ENCODE measurements around the gene APOBEC3F. TPM values are rescaled to one million over a fixed set of nuclear protein-coding genes. Genes with fewer than 3 reads are reported as not detected.

Gene APOBEC3F
- total and polyA plus RNA-seq, 2 donors (not counting 1 experiment from before 2014, with no cell fraction given), result 23.3 to 76.8 TPM

- Histone ChIP-seq H3K9ac (ENCODE audit: low read length) (no peak overlapping the region), H3K27ac (ENCODE audit: low read length in 2 of 2) (peak overlapping the region; percentile 63 to 72), H3K79me2 (ENCODE audit: control insufficient read depth, insufficient read depth, low read length) (peaks cover 65% of the 10 kb centered on the region), H4K20me1 (ENCODE audit: control insufficient read depth, insufficient read depth, low read length, poor library complexity, severe bottlenecking) (peaks cover 11% of the 10 kb centered on the region), H3K27me3 (replicated peaks in 1 of 4; ENCODE audit: control extremely low read depth in 1 of 4, control insufficient read depth in 3 of 4, insufficient read depth in 4 of 4, low read length in 3 of 4) (no peaks in the 10 kb centered on the region), H3K4me3 (ENCODE audit: control extremely low read depth in 1 of 5, extremely low read depth in 1 of 5, insufficient read depth in 1 of 5, low read depth in 2 of 5, low read length in 4 of 5) (no peak overlapping the region), H2AFZ (ENCODE audit: insufficient read depth, low read depth, low read length, poor library complexity, severe bottlenecking) (no peak overlapping the region), H3K4me2 (replicated peaks; ENCODE audit: low read depth, low read length, poor library complexity, severe bottlenecking) (peak overlapping the region; percentile 47), H3K4me1 (ENCODE audit: control insufficient read depth in 2 of 2, insufficient read depth in 2 of 2, low read length in 2 of 2) (peaks cover 31 to 52% of the 10 kb centered on the region in 2 donors), H3K9me3 (ENCODE audit: control extremely low read depth in 1 of 3, control insufficient read depth in 2 of 3, insufficient read depth in 1 of 3, low read length in 2 of 3) (no peaks in the 10 kb centered on the region), H3K36me3 (replicated peaks in 1 of 2; ENCODE audit: control extremely low read depth in 1 of 2, control insufficient read depth in 1 of 2, extremely low read depth in 1 of 2, insufficient read depth in 2 of 2, low read length in 1 of 2) (peaks cover 1 to 46% of the 10 kb centered on the region in 2 experiments)
- ATAC-seq (ENCODE audit: low read depth) (peak; percentile 14), DNase-seq (peak; percentile 72)
- 35% methylated on average over 8 of the region's 9 CpGs for WGBS (ENCODE audit: insufficient coverage)
- H3K27ac Mint-ChIP-seq, result peak overlapping the region; percentile 88
- ChIA-PET CTCF (interaction anchor here (1.4 to 2.4 kb wide), 4 partner anchors 9 to 74 kb away, joined by 4 to 7 read pairs (median 6); no protein-coding TSS in a partner anchor), POLR2A (interaction anchor here (0.6 to 1.3 kb wide), 5 partner anchors 16 to 1335 kb away, joined by 3 to 5 read pairs (median 4); no protein-coding TSS in a partner anchor)
- H3K4me3 Mint-ChIP-seq, result peak overlapping the region; percentile 68
- H3K27me3 Mint-ChIP-seq, result no peaks in the 10 kb centered on the region
- peaks cover 48% of the 10 kb centered on the region for H3K4me1 Mint-ChIP-seq
- TF ChIP-seq EZH2 (IDR thresholded peaks at IDR 0.05; ENCODE audit: borderline replicate concordance, insufficient read depth, low read depth, low read length, poor library complexity, severe bottlenecking) (no peak), CTCF (IDR thresholded peaks at IDR 0.05) (no peak)
- intact Hi-C loops (cut with micrococcal nuclease), result no loop called here
- H3K9me3 Mint-ChIP-seq (ENCODE audit: insufficient read depth), result no peaks in the 10 kb centered on the region
These were observed 39.5 kb downstream of the APOBEC3F start for GRCh38 chr22:39080052-39080762.

DNA sequence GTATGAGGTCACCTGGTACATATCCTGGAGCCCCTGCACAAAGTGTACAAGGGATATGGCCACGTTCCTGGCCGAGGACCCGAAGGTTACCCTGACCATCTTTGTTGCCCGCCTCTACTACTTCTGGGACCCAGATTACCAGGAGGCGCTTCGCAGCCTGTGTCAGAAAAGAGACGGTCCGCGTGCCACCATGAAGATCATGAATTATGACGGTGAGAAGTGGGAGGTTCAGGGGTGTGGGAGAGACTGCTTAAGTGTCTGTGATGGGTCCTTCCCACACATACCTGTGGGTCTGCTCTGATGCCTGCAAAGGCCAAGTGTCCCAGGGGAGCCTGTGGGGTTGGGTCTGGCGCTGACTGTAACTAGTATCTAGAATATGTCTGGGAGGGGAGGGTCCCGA is 40.4 kb downstream of the APOBEC3F start:
- ATAC-seq (ENCODE audit: low read depth), result no peak
- DNase-seq, result no peak
- Mint-ChIP-seq H3K9me3 (ENCODE audit: insufficient read depth) (no peaks in the 10 kb centered on the region), H3K4me1 (peaks cover 42% of the 10 kb centered on the region), H3K27me3 (no peaks in the 10 kb centered on the region), H3K4me3 (peak overlapping the region; percentile 4), H3K27ac (peak overlapping the region; percentile 71)
- WGBS (ENCODE audit: insufficient coverage), result 83% methylated on average over 9 of the region's 12 CpGs
- Histone ChIP-seq H3K27me3 (replicated peaks in 1 of 4; ENCODE audit: control extremely low read depth in 1 of 4, control insufficient read depth in 3 of 4, insufficient read depth in 4 of 4, low read length in 3 of 4) (no peaks in the 10 kb centered on the region), H4K20me1 (ENCODE audit: control insufficient read depth, insufficient read depth, low read length, poor library complexity, severe bottlenecking) (peaks cover 11% of the 10 kb centered on the region), H2AFZ (ENCODE audit: insufficient read depth, low read depth, low read length, poor library complexity, severe bottlenecking) (no peak overlapping the region), H3K79me2 (ENCODE audit: control insufficient read depth, insufficient read depth, low read length) (peaks cover 65% of the 10 kb centered on the region), H3K36me3 (replicated peaks in 1 of 2; ENCODE audit: control extremely low read depth in 1 of 2, control insufficient read depth in 1 of 2, extremely low read depth in 1 of 2, insufficient read depth in 2 of 2, low read length in 1 of 2) (peaks cover 2 to 50% of the 10 kb centered on the region in 2 experiments), H3K4me2 (replicated peaks; ENCODE audit: low read depth, low read length, poor library complexity, severe bottlenecking) (peak overlapping the region; percentile 39), H3K4me1 (ENCODE audit: control insufficient read depth in 2 of 2, insufficient read depth in 2 of 2, low read length in 2 of 2) (peaks cover 31 to 52% of the 10 kb centered on the region in 2 donors), H3K9ac (ENCODE audit: low read length) (no peak overlapping the region), H3K9me3 (ENCODE audit: control extremely low read depth in 1 of 3, control insufficient read depth in 2 of 3, insufficient read depth in 1 of 3, low read length in 2 of 3) (no peaks in the 10 kb centered on the region), H3K27ac (ENCODE audit: low read length in 2 of 2) (peak overlapping the region; percentile 63 to 72), H3K4me3 (ENCODE audit: control extremely low read depth in 1 of 5, extremely low read depth in 1 of 5, insufficient read depth in 1 of 5, low read depth in 2 of 5, low read length in 4 of 5) (no peak overlapping the region)
- intact Hi-C loops (cut with micrococcal nuclease), result no loop called here
- ChIA-PET CTCF (interaction anchor here (2.4 kb wide), 1 partner anchor 18 kb away, joined by 7 read pairs; no protein-coding TSS in a partner anchor), POLR2A (interaction anchor here (0.6 kb wide), 3 partner anchors 38 to 1334 kb away, joined by 4 to 5 read pairs (median 4); no protein-coding TSS in a partner anchor)
- no peak for TF ChIP-seq CTCF (IDR thresholded peaks at IDR 0.05)
- no peak for TF ChIP-seq EZH2 (IDR thresholded peaks at IDR 0.05; ENCODE audit: borderline replicate concordance, insufficient read depth, low read depth, low read length, poor library complexity, severe bottlenecking)
